ENCODE data around the gene VAMP5. TPM values are rescaled to one million over a fixed set of nuclear protein-coding genes. Genes with fewer than 3 reads are reported as not detected.

Gene VAMP5
- total and polyA plus RNA-seq, 2 of the 8 experiments (the other 6 are each of a cell fraction or from before 2014, with no cell fraction given) = 4.7 to 14.2 TPM

GRCh38 chr2:85631316-85631715 is 47.1 kb downstream of the VAMP5 start:
- ChIA-PET POLR2A (ENCODE audit: partially characterized antibody) (interaction anchor here (0.9 to 4.0 kb wide), 5 partner anchors 10 to 27 kb away, joined by 3 to 30 read pairs (median 3); partner anchors contain the start of genes C2orf68 and USP39), CTCF (ENCODE audit: partially characterized antibody) (interaction anchor here (0.9 to 1.3 kb wide), 3 partner anchors 16 to 47 kb away, joined by 3 to 4 read pairs (median 3); no protein-coding TSS in a partner anchor)
- DNase-seq (ENCODE audit: low read depth in 1 of 2, low spot score in 2 of 2) (no peak), FAIRE-seq (no peak)
- Histone ChIP-seq H4K8ac (ENCODE audit: extremely low read depth, insufficient read depth, low read length) (no peak overlapping the region), H3K23ac (ENCODE audit: insufficient read length) (no peak overlapping the region), H3K9ac (replicated peaks in 1 of 4; ENCODE audit: extremely low read depth in 1 of 4, low read depth in 3 of 4, low read length in 3 of 4) (no peak overlapping the region), H3K36me3 (ENCODE audit: control insufficient read depth in 2 of 4, insufficient read depth in 4 of 4, low read length in 3 of 4) (peaks cover 14 to 79% (median 53%) of the 10 kb centered on the region in 4 experiments), H3K4ac (replicated peaks; ENCODE audit: insufficient read length, low read depth, low read length) (no peak overlapping the region), H4K91ac (replicated peaks; ENCODE audit: insufficient read length, low read length) (no peak overlapping the region), H3K14ac (ENCODE audit: insufficient read length) (no peak overlapping the region), H3K4me3 (ENCODE audit: extremely low read depth in 1 of 4, insufficient read depth in 2 of 4, low read depth in 3 of 4, low read length in 4 of 4) (no peak overlapping the region), H2BK15ac (ENCODE audit: low read length) (no peak overlapping the region), H4K5ac (ENCODE audit: insufficient read length, low read depth, low read length) (no peak overlapping the region), H2BK120ac (replicated peaks; ENCODE audit: low read depth, low read length) (no peak overlapping the region), H4K20me1 (replicated peaks in 1 of 2; ENCODE audit: control insufficient read depth in 1 of 2, insufficient read depth in 2 of 2, low read length in 2 of 2) (peaks cover 5 to 9% of the 10 kb centered on the region in 2 experiments), H3K23me2 (ENCODE audit: low read depth, low read length) (no peaks in the 10 kb centered on the region), H2AFZ (ENCODE audit: low read length) (no peak overlapping the region), H3K56ac (replicated peaks; ENCODE audit: insufficient read length, low read depth, low read length) (no peak overlapping the region), H3K18ac (ENCODE audit: extremely low read depth, low read length) (no peak overlapping the region), H2BK12ac (ENCODE audit: low read depth, low read length) (no peak overlapping the region), H3K27ac (ENCODE audit: low read depth, low read length) (no peak overlapping the region), H3K4me1 (replicated peaks in 1 of 4; ENCODE audit: control insufficient read depth in 3 of 4, insufficient read depth in 4 of 4, low read length in 3 of 4) (no peaks in the 10 kb centered on the region), H2AK5ac (ENCODE audit: low read depth, low read length) (no peak overlapping the region), H3K4me2 (ENCODE audit: insufficient read depth in 1 of 2, low read depth in 2 of 2, low read length in 2 of 2) (no peak overlapping the region), H2BK20ac (ENCODE audit: low read length) (no peak overlapping the region), H3K79me1 (ENCODE audit: low read depth, low read length) (0 out of 2 replicates have a peak, but pooled peaks cover 3% of the 10 kb centered on the region), H3K27me3 (replicated peaks in 1 of 4; ENCODE audit: control insufficient read depth in 3 of 4, extremely low read depth in 1 of 4, insufficient read depth in 3 of 4, low read length in 3 of 4) (no peaks in the 10 kb centered on the region), H2BK5ac (ENCODE audit: low read depth, low read length) (no peak overlapping the region), H3K9me3 (ENCODE audit: insufficient read depth in 2 of 2, low read depth in 1 of 2, low read length in 1 of 2) (no peaks in the 10 kb centered on the region), H3K79me2 (ENCODE audit: control insufficient read depth in 1 of 2, insufficient read depth in 2 of 2, low read length in 2 of 2) (no peaks in the 10 kb centered on the region; a peak in 1 of 4 replicates)
- WGBS, 2 experiments (ENCODE audit: extremely low coverage in 1 of 2, insufficient coverage in 1 of 2, insufficient read length in 1 of 2, insufficient replicate concordance in 2 of 2, low coverage in 1 of 2, low lambda C conversion rate in 2 of 2, missing lambda C conversion rate in 1 of 2) = 96% methylated on average over 3 of the region's 3 CpGs; no CpG with 5 or more reads in 1 of the 2 experiments
- TF ChIP-seq KDM4A (IDR thresholded peaks at IDR 0.05; ENCODE audit: low read depth, low read length, severe bottlenecking) = no peak
- no peak for TF ChIP-seq JUND (IDR thresholded peaks at IDR 0.05; ENCODE audit: low read length)
- TF ChIP-seq RXRA (IDR thresholded peaks at IDR 0.05; ENCODE audit: insufficient read depth, low read depth, low read length) = no peak
- TF ChIP-seq NRF1 (IDR thresholded peaks at IDR 0.05; ENCODE audit: low read depth, low read length) = no peak
- TF ChIP-seq EGR1 (IDR thresholded peaks at IDR 0.05; ENCODE audit: borderline replicate concordance, low read depth, low read length) = no peak

All from H1 (cell line).